Hepatocyte (in vitro differentiated cells): ENCODE measurements around the gene NAMPT.

Experiments used
- EZH2 ChIP-seq: fragments of 200-600 bp; sonication (generic); IDR thresholded peaks from 2 replicates; pipeline ENCODE4 v1.6.1; 2016; ENCODE audit warnings: antibody characterized with exemption, mild to moderate bottlenecking, borderline replicate concordance
- TF ChIP-seq, protein P1 (sequence below): fragments of 200-600 bp; sonication (generic); IDR thresholded peaks from 2 replicates; pipeline ENCODE4 v1.5.1; 2016; ENCODE audit warnings: antibody characterized with exemption, mild to moderate bottlenecking; ENCODE audit not compliant: poor library complexity

- TF ChIP-seq, protein P1, sequence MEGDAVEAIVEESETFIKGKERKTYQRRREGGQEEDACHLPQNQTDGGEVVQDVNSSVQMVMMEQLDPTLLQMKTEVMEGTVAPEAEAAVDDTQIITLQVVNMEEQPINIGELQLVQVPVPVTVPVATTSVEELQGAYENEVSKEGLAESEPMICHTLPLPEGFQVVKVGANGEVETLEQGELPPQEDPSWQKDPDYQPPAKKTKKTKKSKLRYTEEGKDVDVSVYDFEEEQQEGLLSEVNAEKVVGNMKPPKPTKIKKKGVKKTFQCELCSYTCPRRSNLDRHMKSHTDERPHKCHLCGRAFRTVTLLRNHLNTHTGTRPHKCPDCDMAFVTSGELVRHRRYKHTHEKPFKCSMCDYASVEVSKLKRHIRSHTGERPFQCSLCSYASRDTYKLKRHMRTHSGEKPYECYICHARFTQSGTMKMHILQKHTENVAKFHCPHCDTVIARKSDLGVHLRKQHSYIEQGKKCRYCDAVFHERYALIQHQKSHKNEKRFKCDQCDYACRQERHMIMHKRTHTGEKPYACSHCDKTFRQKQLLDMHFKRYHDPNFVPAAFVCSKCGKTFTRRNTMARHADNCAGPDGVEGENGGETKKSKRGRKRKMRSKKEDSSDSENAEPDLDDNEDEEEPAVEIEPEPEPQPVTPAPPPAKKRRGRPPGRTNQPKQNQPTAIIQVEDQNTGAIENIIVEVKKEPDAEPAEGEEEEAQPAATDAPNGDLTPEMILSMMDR = no peak
- no peak for TF ChIP-seq EZH2
These were observed 44.6 kb upstream of the NAMPT start for GRCh38 chr7:106329408-106329807.
